GM12878 (cell line): ENCODE data around the gene DNAJA4.

Experiments used
- CHD4 ChIP-seq: fragments of 200-600 bp; sonication (generic); IDR thresholded peaks from 2 replicates; pipeline ENCODE4 v1.6.1; 2016; ENCODE audit warnings: mild to moderate bottlenecking
- EP300 ChIP-seq, 2 experiments: fragments of 150-350 bp in 1 of 2; IDR thresholded peaks; 2 replicates each; pipeline ENCODE4 v1.6.1; 2011 to 2012; ENCODE audit warnings: low read depth in 2 of 2, low read length in 2 of 2, borderline replicate concordance in 1 of 2, improper control_type of control experiment in 1 of 2, inconsistent platforms in 1 of 2; ENCODE audit not compliant: control insufficient read depth in 1 of 2
- EZH2 ChIP-seq: IDR thresholded peaks from 2 replicates; pipeline ENCODE4 v1.6.1; 2012; ENCODE audit warnings: low read depth, mild to moderate bottlenecking, control low read depth, inconsistent platforms, low read length, borderline replicate concordance; ENCODE audit not compliant: control insufficient read depth
- JUNB ChIP-seq: IDR thresholded peaks from 2 replicates; pipeline ENCODE4 v1.6.1; 2016; ENCODE audit warnings: antibody characterized with exemption, mild to moderate bottlenecking
- JUND ChIP-seq: IDR thresholded peaks from 2 replicates; pipeline ENCODE4 v1.6.1; 2012; ENCODE audit warnings: low read depth, mild to moderate bottlenecking, low read length, improper control_type of control experiment, moderate library complexity
- NFYB ChIP-seq: IDR thresholded peaks from 2 replicates; pipeline ENCODE4 v1.6.1; 2011; ENCODE audit warnings: low read depth, mild to moderate bottlenecking, low read length, improper control_type of control experiment, moderate library complexity; ENCODE audit not compliant: insufficient read depth
- SRF ChIP-seq, 2 experiments: IDR thresholded peaks; 2 replicates each; pipeline ENCODE4 v1.6.1; 2011; ENCODE audit warnings: low read depth in 2 of 2, low read length in 2 of 2, mild to moderate bottlenecking in 1 of 2, moderate library complexity in 1 of 2
- YY1 ChIP-seq: IDR thresholded peaks from 2 replicates; pipeline ENCODE4 v1.6.1; 2011; ENCODE audit warnings: low read depth, mild to moderate bottlenecking, low read length
- TF ChIP-seq, protein P1 (sequence below): fragments of 450-650 bp; IDR thresholded peaks from 2 replicates; pipeline ENCODE4 v1.6.1; 2018; ENCODE audit warnings: borderline replicate concordance, mild to moderate bottlenecking; ENCODE audit not compliant: partially characterized antibody
- TF ChIP-seq, protein P2 (sequence below), 3 experiments: IDR thresholded peaks in 2 of 3; conservative IDR thresholded peaks in 1 of 3; 2 replicates each; pipeline ENCODE4 v1.5.1; 2011; ENCODE audit warnings: low read depth in 3 of 3, low read length in 3 of 3, mild to moderate bottlenecking in 3 of 3, control low read depth in 2 of 3, moderate library complexity in 2 of 3, inconsistent platforms in 1 of 3, mixed read lengths in 1 of 3; ENCODE audit not compliant: control insufficient read depth in 2 of 3, insufficient read depth in 1 of 3; ENCODE audit errors: extremely low read depth in 1 of 3

DNA sequence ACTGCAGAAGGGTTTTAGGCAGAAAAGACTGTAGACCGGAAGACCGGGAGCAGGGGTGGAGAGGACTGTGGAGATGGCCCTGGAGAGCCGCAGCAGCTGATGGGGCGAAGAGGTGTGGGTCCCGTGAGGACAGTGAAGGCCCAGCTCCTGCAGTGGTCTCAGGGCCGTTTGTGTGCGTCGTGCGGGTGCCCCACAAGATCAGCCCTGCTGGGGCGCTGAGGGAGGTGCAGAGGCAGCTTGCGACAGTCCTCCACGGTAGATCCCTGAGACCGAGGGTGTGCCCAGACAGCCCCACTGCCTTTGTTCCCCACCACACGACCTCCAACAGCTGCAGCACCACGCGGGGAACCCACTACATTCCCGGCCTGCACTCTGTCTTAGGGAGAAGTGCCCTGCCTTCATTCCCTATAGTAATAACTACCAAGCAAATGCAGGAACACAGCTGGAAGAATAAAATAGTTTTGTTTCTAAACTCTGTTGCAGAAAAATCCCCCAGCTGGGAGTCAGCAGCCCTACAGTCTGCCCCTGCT lies 56.7 kb downstream of the DNAJA4 start:
- TF ChIP-seq, protein P1, sequence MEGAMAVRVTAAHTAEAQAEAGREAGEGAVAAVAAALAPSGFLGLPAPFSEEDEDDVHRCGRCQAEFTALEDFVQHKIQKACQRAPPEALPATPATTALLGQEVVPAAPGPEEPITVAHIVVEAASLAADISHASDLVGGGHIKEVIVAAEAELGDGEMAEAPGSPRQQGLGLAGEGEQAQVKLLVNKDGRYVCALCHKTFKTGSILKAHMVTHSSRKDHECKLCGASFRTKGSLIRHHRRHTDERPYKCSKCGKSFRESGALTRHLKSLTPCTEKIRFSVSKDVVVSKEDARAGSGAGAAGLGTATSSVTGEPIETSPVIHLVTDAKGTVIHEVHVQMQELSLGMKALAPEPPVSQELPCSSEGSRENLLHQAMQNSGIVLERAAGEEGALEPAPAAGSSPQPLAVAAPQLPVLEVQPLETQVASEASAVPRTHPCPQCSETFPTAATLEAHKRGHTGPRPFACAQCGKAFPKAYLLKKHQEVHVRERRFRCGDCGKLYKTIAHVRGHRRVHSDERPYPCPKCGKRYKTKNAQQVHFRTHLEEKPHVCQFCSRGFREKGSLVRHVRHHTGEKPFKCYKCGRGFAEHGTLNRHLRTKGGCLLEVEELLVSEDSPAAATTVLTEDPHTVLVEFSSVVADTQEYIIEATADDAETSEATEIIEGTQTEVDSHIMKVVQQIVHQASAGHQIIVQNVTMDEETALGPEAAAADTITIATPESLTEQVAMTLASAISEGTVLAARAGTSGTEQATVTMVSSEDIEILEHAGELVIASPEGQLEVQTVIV = no peak
- TF ChIP-seq CHD4 (no peak), SRF (IDR thresholded peaks at IDR 0.05; ENCODE audit: low read depth in 2 of 2, low read length in 2 of 2) (no peak), JUNB (no peak), YY1 (no peak), EZH2 (no peak), NFYB (no peak), EP300 (IDR thresholded peaks at IDR 0.05; ENCODE audit: borderline replicate concordance in 1 of 2, control insufficient read depth in 1 of 2, low read depth in 2 of 2, low read length in 2 of 2) (no peak), JUND (no peak)
- TF ChIP-seq, protein P2, sequence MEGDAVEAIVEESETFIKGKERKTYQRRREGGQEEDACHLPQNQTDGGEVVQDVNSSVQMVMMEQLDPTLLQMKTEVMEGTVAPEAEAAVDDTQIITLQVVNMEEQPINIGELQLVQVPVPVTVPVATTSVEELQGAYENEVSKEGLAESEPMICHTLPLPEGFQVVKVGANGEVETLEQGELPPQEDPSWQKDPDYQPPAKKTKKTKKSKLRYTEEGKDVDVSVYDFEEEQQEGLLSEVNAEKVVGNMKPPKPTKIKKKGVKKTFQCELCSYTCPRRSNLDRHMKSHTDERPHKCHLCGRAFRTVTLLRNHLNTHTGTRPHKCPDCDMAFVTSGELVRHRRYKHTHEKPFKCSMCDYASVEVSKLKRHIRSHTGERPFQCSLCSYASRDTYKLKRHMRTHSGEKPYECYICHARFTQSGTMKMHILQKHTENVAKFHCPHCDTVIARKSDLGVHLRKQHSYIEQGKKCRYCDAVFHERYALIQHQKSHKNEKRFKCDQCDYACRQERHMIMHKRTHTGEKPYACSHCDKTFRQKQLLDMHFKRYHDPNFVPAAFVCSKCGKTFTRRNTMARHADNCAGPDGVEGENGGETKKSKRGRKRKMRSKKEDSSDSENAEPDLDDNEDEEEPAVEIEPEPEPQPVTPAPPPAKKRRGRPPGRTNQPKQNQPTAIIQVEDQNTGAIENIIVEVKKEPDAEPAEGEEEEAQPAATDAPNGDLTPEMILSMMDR (IDR thresholded peaks at IDR 0.05 in 2 of 3, conservative IDR thresholded peaks at IDR 0.05 in 1 of 3; ENCODE audit: control insufficient read depth in 2 of 3, extremely low read depth in 1 of 3, insufficient read depth in 1 of 3, low read depth in 3 of 3, low read length in 3 of 3) = no peak
